LNCaP clone FGC (cell line): ENCODE data around the gene SEMA3F.
"Not testable (repeated sequence)": the region's sequence is repeated elsewhere in the genome, so short reads cannot be mapped to it uniquely, and the experiment has no call there.

Experiments
- DNase-seq: peaks from one replicate; pipeline ENCODE4 v3.0.0-alpha.2; 2011; ENCODE audit warnings: low read depth
- H3K4me3 ChIP-seq: 2 replicates; pipeline ENCODE4 v1.5.1; 2011; ENCODE audit warnings: mild to moderate bottlenecking, low read depth, low read length, control low read depth
- TF ChIP-seq, protein P1 (sequence below): IDR thresholded peaks from 2 replicates; pipeline ENCODE4 v1.5.1; 2012; ENCODE audit warnings: mild to moderate bottlenecking; ENCODE audit not compliant: control insufficient read depth, insufficient read depth; ENCODE audit errors: extremely low read depth

SEMA3F gene

DNA sequence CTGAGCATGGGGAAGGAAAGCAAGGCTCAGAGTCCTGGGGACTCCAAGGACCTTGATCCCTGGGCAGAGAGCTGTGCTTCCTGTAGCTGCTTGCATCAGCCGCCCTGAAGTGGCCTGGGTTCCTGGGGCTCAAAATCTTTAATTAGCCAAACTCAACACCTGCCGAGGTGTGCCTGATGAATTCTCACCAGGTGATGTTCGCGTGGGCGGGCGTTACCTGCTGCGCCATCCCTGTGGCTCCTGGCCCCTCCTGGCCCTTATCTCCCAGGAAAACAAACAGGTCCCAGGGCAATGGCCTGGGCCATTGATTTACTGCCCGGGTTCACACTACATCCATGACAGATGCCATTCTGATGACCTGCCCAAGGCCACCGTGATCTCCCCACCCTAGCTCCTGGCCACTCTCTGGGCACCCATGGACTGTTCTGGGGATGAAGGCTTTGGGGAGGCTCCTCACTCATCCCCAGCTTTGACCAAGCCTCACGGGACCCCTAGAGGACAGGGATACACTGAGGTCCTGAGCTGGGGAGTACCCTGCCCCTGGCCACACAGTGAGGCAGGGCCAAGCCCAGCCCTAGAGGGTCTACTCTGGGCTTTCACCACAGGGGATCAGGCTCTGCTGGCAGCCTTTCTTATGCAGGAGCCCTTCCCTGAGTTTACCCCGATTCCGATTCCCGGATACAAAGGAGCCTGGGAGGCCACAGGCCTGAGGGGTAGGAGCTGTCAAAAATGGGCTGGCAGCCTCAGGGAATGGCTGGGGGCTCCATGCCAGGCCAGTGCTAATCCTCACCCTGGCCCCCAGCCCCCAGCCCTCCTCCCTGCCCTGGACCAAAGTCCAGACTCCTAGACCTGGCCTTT, 55.6 kb downstream of the SEMA3F start:
- TF ChIP-seq, protein P1, sequence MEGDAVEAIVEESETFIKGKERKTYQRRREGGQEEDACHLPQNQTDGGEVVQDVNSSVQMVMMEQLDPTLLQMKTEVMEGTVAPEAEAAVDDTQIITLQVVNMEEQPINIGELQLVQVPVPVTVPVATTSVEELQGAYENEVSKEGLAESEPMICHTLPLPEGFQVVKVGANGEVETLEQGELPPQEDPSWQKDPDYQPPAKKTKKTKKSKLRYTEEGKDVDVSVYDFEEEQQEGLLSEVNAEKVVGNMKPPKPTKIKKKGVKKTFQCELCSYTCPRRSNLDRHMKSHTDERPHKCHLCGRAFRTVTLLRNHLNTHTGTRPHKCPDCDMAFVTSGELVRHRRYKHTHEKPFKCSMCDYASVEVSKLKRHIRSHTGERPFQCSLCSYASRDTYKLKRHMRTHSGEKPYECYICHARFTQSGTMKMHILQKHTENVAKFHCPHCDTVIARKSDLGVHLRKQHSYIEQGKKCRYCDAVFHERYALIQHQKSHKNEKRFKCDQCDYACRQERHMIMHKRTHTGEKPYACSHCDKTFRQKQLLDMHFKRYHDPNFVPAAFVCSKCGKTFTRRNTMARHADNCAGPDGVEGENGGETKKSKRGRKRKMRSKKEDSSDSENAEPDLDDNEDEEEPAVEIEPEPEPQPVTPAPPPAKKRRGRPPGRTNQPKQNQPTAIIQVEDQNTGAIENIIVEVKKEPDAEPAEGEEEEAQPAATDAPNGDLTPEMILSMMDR = no peak
- no peak overlapping the region for H3K4me3 ChIP-seq
- no peak for DNase-seq

DNA sequence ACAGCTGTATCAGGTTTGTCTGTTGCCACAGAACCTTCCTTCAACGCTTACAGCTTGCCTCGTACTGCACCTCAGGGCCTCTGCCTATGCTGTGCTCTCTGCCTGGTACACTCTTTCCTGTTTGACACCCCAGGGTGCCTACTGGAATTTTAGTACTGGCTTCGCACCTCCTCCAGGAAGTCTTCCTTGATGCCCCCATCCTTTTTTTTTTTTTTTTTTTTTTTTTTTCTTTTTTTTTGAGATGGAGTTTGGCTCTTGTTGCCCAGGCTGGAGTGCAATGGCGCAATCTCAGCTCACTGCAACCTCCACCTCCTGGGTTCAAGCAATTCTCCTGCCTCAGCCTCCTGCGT, 56.2 kb downstream of the SEMA3F start:
- DNase-seq, H3K4me3 ChIP-seq: not testable (repeated sequence)

DNA sequence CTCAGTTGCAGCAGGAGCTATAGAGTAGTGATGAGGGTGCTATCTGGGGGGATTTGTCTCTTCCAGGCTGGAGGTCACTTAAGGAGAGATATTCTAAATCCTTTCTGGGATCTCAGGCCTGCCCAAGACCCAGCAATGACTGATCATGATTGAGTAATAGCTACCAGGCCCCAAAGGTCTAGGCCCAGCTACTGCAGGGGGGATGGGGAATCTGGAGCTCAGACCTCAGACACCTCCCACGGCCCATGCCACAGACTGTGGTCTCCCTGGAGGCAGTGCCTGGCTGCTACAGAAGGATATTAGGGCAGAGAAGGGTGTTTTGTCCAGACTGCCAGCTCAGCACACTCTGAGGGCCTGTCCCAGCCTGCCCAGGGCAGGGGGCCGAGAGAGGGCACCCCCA, 56.8 kb downstream of the SEMA3F start:
- TF ChIP-seq, protein P1 = no peak
- no peak for DNase-seq

DNA sequence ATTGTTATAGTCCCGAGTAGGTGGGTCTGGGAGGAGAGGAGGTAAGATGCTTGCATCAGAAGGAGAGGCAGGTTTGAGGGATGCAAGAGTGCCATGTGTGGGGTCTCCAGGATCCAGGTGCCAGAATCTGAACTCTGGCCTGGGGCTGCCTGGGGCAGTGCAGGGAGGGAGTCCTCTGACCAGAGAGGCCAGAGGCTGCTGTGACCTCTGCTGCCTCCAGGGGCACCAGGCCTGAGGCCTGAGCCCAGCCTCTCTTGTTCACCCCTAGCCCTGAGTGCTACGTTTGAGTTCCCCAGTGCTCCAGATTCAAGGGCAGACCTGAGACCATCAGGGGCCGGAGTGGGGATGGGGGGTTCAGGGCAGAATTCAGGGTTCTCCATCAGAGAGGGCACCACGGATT, 57.4 kb downstream of the SEMA3F start:
- TF ChIP-seq, protein P1 = no peak
- no peak overlapping the region for H3K4me3 ChIP-seq
- no peak for DNase-seq

More for the DNA sequence above, 56.8 kb downstream of the SEMA3F start:
- no peak overlapping the region for H3K4me3 ChIP-seq

DNA sequence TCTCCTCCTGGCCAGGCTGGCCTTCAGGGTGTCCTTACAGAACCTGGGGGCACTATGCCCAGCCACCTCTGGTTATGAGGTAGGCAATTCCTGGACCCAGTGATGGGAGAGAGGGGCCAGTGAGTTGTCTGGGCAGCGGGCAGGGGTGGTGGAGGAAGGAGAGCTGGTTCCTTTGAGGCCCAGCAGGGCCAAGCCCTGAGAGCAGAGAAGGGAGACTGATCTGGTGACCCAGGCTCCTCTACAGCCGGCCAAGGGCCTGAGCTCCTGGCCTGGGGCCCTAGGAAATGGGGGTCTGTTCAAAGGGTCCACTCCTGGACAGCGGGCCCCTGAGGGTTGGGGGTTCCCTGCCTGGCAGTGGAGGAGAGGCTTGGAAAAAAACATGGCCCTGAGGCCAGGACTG, 57.8 kb downstream of the SEMA3F start:
- no peak for DNase-seq
- no peak overlapping the region for H3K4me3 ChIP-seq
- TF ChIP-seq, protein P1 = no peak

DNA sequence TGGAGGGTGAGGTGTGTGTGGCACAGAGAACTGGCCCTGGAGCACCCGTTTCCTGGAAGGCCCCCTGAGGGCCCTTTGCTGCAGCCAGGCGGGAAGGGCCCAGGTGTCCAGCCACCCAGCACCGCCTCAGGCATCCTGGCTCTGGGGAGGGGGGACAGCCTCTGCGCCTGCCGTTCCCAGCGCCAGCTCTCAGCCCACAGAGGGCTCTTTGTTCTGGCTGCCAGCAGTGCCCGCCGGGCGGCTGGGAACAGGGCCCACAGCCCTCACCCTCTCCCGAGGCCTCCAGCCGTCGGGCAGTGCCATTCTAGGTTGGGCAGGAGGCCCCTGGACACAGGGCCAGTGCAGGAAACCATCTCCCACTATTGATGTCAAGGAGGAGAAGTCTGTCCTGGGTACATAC, 58.2 kb downstream of the SEMA3F start:
- DNase-seq = no peak
- TF ChIP-seq, protein P1 = no peak
- no peak overlapping the region for H3K4me3 ChIP-seq

DNA sequence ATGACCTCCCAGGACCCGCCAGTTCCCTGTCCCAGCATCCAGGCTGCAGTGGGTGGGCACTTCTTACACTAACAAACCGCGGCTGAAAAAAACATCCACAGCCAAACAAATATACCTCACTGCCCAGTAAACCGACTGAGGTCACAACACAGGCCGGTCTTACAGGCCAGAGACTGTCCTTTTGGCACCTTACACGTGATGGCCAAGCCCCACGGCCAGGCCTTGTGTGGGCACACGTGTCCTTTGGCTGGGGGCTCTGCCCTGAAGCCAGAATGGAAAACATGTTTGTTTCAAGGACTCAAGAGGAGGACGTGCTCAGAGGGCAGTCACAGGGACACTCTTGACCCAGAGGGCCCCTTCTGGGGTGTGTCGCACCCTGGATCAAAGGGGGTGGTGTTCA, 59.7 kb downstream of the SEMA3F start:
- no peak for DNase-seq
- TF ChIP-seq, protein P1 = no peak
- H3K4me3 ChIP-seq = no peak overlapping the region
